Colonic mucosa (tissue), 4 donors: Measurements from ENCODE around the gene ADAM12. TPM values are rescaled to one million over a fixed set of nuclear protein-coding genes. Genes with fewer than 3 reads are reported as not detected.

Experiments used
- DNase-seq: peaks from one replicate; pipeline ENCODE4 v3.0.0-alpha.2; 2020
- H3K27ac ChIP-seq: fragments of 200-600 bp; one replicate; pipeline ENCODE4 v1.8.0; 2021
- H3K27me3 ChIP-seq: fragments of 200-600 bp; one replicate; pipeline ENCODE4 v1.8.0; 2021
- H3K36me3 ChIP-seq: fragments of 200-600 bp; one replicate; pipeline ENCODE4 v1.8.0; 2021
- H3K4me1 ChIP-seq: fragments of 200-600 bp; one replicate; pipeline ENCODE4 v1.8.0; 2021; ENCODE audit warnings: mild to moderate bottlenecking
- H3K4me3 ChIP-seq: fragments of 200-600 bp; one replicate; pipeline ENCODE4 v1.8.0; 2021
- H3K9ac ChIP-seq, 2 donors: one replicate each; pipeline ENCODE4 v1.7.0; 2013; ENCODE audit warnings: control low read depth in 2 of 2, low read depth in 2 of 2, low read length in 2 of 2
- H3K9me3 ChIP-seq: fragments of 200-600 bp; one replicate; pipeline ENCODE4 v1.8.0; 2021
- CTCF ChIP-seq: fragments of 200-600 bp; IDR thresholded peaks from one replicate; pipeline ENCODE4 v1.8.0; 2022; ENCODE audit warnings: antibody characterized with exemption, mild to moderate bottlenecking
- intact Hi-C: fragments of 100-400 bp; cut with DNase I; formaldehyde crosslinking; loops from one replicate; pipeline ENCODE4 v1.14.1; 2022
- total RNA-seq, 2 donors: library from RNA; stranded (reverse); fragmentation: NEBNext Ultra II Directional in 1 of 2; extraction: Animal tissue kit (Norgen Biotek cat#: 25700) in 1 of 2; gene quantifications; one replicate each; pipeline ENCODE4 v1.2.1, GENCODE V29; 2021
- donor health status: healthy.
- donor health status: DM: no; HTN: no; CAD: no.
- donor health status: DM: no; HTN: no; CAD: no.

Gene ADAM12
- total RNA-seq, 2 donors from 2014 or later: 0.30 to 0.64 TPM

- H3K4me1 ChIP-seq: no peaks in the 10 kb centered on the region
- no peak for TF ChIP-seq CTCF
Measured at GRCh38 chr10:126332576-126332975, 55.7 kb downstream of the ADAM12 start.

GRCh38 chr10:126331101-126331500 lies 57.2 kb downstream of the ADAM12 start:
- Histone ChIP-seq H3K4me3 (no peak overlapping the region), H3K27ac (no peak overlapping the region), H3K9me3 (no peaks in the 10 kb centered on the region), H3K36me3 (no peaks in the 10 kb centered on the region), H3K4me1 (no peaks in the 10 kb centered on the region), H3K9ac (no peak overlapping the region), H3K27me3 (no peaks in the 10 kb centered on the region)
- no peak for DNase-seq
- intact Hi-C loops: no loop called here
- TF ChIP-seq CTCF: no peak

More at GRCh38 chr10:126332576-126332975, 55.7 kb downstream of the ADAM12 start:
- H3K4me3 ChIP-seq: no peak overlapping the region
- intact Hi-C loops: no loop called here
- H3K9me3 ChIP-seq: no peaks in the 10 kb centered on the region
- H3K27me3 ChIP-seq: no peaks in the 10 kb centered on the region
- no peak overlapping the region for H3K27ac ChIP-seq
- no peaks in the 10 kb centered on the region for H3K36me3 ChIP-seq
- no peak overlapping the region for H3K9ac ChIP-seq
- no peak for DNase-seq

- Histone ChIP-seq H3K4me3 (no peak overlapping the region), H3K36me3 (no peaks in the 10 kb centered on the region), H3K9ac (no peak overlapping the region), H3K9me3 (no peaks in the 10 kb centered on the region), H3K27ac (no peak overlapping the region), H3K4me1 (no peaks in the 10 kb centered on the region), H3K27me3 (no peaks in the 10 kb centered on the region)
- DNase-seq: no peak
- intact Hi-C loops: no loop called here
- no peak for TF ChIP-seq CTCF
Measured at GRCh38 chr10:126324826-126325225, 63.5 kb downstream of the ADAM12 start.

GRCh38 chr10:126321440-126321839 lies 66.8 kb downstream of the ADAM12 start:
- Histone ChIP-seq H3K4me3 (no peak overlapping the region), H3K27me3 (no peaks in the 10 kb centered on the region), H3K36me3 (no peaks in the 10 kb centered on the region), H3K4me1 (no peaks in the 10 kb centered on the region), H3K9me3 (no peaks in the 10 kb centered on the region), H3K9ac (no peak overlapping the region), H3K27ac (no peak overlapping the region)
- DNase-seq: no peak
- no peak for TF ChIP-seq CTCF
- intact Hi-C loops: no loop called here

- H3K36me3 ChIP-seq: no peaks in the 10 kb centered on the region
Measured at GRCh38 chr10:126317751-126318150, 70.5 kb downstream of the ADAM12 start.

More at GRCh38 chr10:126317751-126318150, 70.5 kb downstream of the ADAM12 start:
- TF ChIP-seq CTCF: no peak
- DNase-seq: no peak
- Histone ChIP-seq H3K27ac (no peak overlapping the region), H3K9ac (no peak overlapping the region), H3K27me3 (no peaks in the 10 kb centered on the region), H3K4me3 (no peak overlapping the region), H3K9me3 (no peaks in the 10 kb centered on the region), H3K4me1 (no peaks in the 10 kb centered on the region)
- intact Hi-C loops: no loop called here
